LoVo (cell line): ENCODE results near the gene RNFT2.

Experiments
- DNase-seq: peaks from one replicate; pipeline ENCODE4 v3.0.0-alpha.2; 2016; ENCODE audit warnings: low spot score

Gene RNFT2

DNA sequence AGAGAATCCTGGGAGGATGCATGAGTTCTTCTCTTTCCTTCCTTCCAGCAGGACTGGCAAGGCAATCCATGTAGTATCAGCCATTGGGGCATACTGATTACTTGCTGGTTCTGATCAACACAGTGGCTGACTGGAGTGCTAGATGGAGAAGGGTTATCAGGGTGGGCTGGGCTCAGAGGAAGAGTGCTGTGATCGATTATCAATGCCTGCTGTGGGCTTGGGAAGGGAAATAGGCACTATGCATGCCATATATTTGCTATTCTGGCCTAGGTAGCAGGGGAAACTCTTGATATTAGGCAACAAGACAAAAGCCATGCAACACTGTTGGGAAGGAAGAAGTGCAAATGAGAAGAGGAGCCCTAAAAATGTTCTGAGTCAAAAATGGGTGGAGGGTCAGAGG lies 97.4 kb downstream of the RNFT2 start:
- no peak for DNase-seq

GRCh38 chr12:116837097-116837496 lies 99.0 kb downstream of the RNFT2 start:
- DNase-seq, result no peak

- no peak for DNase-seq
Observed at GRCh38 chr12:116838365-116838764, 100.2 kb downstream of the RNFT2 start.

DNA sequence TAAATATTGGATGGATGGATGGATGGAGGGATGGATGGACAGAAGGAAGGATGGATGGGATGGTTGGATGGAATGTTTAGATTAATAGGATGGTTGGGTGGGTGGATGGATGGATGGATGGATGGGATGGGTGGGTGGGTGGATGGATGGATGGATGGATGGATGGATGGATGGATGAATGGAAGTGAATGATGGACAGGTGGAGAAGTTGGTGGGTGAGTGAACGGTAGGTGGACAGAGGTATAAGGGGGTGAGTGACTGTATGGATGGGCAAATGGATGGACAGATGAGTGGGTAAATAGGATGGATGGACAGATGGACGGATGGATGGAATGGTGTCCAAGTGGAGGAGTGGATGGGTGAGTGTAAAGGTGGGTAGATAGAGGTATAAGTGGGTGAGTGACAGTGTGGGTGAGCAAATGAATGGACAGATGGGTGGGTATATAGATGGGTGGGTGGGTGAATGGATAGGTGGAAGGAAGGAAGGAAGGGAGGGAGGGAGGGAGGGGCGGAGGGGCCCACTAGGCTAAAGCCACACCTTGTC lies 101.2 kb downstream of the RNFT2 start:
- DNase-seq, result no peak

GRCh38 chr12:116843085-116843484 lies 105.0 kb downstream of the RNFT2 start:
- no peak for DNase-seq

DNA sequence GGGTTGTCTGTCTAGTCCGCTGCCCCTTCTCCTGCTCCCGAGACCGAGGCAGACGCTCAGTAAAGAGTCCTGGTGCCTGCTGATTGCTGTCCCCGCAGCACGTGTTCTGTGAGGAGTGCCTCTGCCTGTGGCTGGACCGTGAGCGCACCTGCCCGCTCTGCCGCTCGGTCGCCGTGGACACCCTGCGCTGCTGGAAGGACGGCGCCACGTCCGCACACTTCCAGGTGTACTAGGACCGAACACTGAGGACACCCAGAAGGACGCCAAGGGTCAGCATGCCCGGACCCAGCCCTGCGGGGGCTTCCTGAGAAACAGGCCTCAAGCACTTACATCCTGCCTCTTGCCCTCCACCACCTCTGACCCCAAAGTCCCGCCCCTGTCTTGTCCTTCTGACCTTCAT lies 111.1 kb downstream of the RNFT2 start:
- DNase-seq, result no peak

DNA sequence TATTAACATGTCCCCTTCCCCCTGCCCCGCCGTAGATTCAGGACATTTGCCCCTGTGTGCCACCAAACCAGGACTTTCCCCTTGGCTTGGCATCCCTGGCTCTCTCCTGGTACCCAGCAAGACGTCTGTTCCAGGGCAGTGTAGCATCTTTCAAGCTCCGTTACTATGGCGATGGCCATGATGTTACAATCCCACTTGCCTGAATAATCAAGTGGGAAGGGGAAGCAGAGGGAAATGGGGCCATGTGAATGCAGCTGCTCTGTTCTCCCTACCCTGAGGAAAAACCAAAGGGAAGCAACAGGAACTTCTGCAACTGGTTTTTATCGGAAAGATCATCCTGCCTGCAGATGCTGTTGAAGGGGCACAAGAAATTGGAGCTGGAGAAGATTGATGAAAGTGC lies 114.2 kb downstream of the RNFT2 start:
- DNase-seq, result no peak

DNA sequence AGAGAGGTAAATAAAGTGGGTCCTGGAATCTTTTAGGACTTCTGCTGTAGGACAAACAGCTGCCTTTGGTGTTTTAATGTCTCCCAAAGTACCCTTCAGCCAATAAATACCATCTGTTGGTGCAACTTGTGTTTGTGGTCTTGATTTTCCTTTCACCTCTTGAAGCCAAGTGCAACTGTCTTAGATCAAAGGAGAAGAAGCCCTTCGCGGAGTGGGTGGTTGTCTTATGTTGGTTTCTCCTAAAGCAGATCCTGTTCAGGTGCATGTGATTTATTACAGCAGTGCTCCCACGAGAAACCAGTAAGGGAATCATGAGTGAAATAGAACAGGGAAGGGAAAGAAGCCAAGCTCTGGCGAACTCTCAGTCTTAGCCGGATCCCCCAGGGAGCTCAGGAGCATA lies 115.4 kb downstream of the RNFT2 start:
- DNase-seq, result no peak

GRCh38 chr12:116855744-116856470 lies 117.8 kb downstream of the RNFT2 start:
- DNase-seq, result peak; percentile 65

DNA sequence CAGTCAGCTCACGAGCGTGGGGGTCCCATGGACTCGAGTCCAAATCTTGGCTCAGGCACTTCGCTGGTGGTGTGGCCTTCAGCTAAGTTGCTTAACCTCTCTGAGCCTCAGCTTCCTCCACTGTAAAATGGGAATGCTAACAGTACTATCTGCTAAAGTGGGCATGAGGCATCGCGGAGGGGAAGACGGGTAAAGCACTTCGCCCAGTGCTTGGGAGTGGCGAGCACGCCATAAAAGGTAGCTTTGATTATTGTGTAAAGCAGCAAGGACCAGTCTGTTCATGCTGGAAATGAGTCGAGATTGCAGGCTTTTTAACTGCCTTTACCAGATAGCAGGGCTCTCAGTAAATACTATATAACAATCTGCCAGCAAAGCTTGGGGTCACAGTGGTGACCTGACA lies 118.6 kb downstream of the RNFT2 start:
- DNase-seq, result no peak

DNA sequence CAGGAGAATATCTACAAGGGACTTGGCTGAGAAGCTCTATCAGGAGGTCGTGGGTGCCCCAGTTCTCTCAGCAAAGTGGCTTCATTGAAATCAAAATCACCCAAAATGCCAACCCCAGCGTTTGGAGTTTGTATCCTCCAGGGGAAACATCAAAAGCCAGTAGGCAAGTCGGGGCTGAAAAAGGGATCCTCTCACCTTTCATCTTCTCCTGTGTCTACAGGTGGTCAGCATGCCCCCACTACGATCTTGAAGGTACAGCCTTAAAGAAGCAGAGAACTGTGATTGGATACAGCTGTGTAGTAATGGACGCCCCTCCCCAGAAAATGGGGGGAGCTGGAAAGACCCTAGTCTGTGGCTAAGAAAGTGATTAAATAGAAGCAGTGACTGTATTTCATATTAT lies 121.0 kb downstream of the RNFT2 start:
- no peak for DNase-seq

DNA sequence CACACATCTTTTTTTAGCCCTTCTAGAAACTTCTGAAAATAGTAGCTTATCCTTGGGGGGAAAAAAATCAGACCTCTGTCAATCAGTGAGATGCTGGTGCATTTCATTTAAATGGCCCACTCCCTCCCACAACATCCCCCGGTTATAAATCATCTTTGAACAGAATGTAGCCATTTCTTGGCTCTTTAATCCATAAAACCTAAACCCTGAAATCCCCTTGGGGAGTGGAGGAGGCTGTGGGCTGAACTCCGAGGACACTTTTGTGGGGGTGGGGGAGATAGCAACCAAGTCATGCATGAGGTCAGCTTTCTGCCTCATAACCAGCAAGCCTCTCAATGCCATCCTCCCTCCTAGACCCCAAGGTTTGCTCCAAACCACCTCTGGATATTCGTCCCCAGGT lies 122.1 kb downstream of the RNFT2 start:
- DNase-seq, result no peak

- no peak for DNase-seq
Observed at GRCh38 chr12:116861320-116861719, 123.2 kb downstream of the RNFT2 start.

- DNase-seq, result no peak
Observed at GRCh38 chr12:116862167-116862566, 124.1 kb downstream of the RNFT2 start.

DNA sequence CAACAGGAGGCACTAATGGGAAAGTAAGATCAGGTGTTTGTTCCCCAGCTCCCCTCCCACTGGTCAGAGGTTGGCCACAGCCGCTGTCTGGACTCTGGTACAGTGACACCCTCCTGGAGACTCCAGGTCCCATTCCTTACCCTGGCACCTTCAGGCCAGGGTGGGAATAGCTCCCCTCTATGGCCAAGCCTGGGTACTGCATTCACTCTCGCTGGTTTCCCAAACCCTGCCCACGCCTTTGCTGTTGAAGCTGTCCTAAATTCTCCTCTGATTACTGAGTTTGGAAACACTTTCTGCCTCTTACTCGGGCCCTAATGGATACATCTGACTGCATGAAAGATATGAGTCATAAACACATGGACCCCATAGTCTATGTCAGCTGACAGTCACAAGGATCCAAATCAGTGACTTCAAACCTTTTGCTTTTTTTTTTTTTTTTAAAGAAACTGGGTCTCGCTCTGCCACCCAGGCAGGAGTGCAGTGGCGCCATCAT lies 125.2 kb downstream of the RNFT2 start:
- DNase-seq, result no peak

GRCh38 chr12:116864371-116865160 lies 126.5 kb downstream of the RNFT2 start:
- peak; percentile 36 for DNase-seq

GRCh38 chr12:116867523-116867922 lies 129.4 kb downstream of the RNFT2 start:
- no peak for DNase-seq

DNA sequence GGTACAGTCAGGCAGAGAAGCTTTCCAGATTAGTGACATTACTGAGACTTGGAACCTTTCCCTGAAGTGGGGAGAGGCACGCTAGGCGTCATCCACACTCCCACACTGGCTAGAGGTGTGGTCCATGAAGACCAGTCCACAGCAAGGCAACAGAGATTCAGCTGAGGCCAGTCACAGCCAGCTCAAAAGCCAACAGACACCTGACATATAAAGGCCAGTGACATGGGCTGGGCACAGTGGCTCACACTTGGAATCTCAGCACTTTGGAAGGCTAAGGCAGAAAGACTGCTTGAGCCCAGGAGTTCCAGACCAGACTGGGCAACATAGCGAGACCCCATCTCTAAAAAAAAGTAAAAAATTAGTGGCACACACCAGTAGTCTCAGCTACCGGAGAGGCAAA lies 132.2 kb downstream of the RNFT2 start:
- no peak for DNase-seq

GRCh38 chr12:116874324-116874995 lies 136.3 kb downstream of the RNFT2 start:
- DNase-seq, result no peak

- no peak for DNase-seq
Observed at GRCh38 chr12:116876151-116876869, 138.2 kb downstream of the RNFT2 start.

DNA sequence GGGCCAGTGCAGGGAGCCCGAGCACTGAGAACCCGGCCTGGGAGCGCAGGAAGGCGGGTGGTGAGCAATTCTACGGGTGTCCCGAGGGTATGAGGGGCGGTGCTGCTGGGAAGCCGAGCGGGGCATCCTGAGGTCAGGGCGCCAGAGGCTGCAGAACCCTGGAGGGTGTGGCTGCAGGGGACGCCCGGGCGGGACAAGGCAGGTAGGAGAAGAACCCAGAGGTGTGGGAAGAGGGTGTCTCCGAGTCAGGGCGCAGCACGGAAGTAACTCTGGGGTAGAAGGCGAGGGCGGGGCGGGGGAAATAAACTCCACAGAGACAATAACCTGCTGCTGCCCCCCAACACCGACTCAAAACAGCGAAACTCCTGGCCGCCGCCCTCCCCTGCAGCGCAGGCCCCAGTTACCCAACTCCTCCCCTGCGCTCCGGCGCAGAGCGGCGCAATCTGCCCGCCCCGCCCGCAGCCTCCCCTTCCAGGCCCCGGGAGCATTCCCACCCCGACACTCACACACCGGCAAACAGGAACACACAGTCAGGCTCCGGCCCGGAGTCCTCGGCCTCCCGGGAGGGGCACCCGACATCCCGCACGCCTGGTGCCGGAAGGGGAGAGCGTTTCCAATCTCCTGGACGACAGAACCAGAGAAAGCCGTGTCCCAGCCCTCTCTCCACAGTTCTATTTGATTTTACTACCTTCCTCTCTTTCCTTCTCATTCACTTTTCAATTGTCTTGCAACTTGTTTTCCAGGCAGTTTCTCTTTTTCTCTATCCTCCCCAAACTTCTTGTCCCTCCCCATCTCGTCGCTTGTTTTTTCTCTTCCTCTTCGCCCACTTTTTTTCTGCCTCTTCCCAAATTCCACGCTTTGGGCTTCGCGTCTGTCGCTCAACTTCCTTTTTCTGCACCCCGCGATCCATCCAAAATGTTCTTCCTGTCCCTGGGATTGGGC lies 140.7 kb downstream of the RNFT2 start:
- DNase-seq, result peak; percentile 40
